DMS 273 (cell line): ENCODE measurements around the gene SPTBN1.
"Not testable (repeated sequence)": the region's sequence is repeated elsewhere in the genome, so short reads cannot be mapped to it uniquely, and the experiment has no call there.

Experiments used
- DNase-seq: peaks from one replicate; lab custom pipeline; 2025; ENCODE audit not compliant: unreplicated experiment; lab: John Stamatoyannopoulos, UW

The SPTBN1 gene

GRCh38 chr2:54469484-54470053 lies 13.4 kb downstream of the SPTBN1 start:
- DNase-seq: no peak

DNA sequence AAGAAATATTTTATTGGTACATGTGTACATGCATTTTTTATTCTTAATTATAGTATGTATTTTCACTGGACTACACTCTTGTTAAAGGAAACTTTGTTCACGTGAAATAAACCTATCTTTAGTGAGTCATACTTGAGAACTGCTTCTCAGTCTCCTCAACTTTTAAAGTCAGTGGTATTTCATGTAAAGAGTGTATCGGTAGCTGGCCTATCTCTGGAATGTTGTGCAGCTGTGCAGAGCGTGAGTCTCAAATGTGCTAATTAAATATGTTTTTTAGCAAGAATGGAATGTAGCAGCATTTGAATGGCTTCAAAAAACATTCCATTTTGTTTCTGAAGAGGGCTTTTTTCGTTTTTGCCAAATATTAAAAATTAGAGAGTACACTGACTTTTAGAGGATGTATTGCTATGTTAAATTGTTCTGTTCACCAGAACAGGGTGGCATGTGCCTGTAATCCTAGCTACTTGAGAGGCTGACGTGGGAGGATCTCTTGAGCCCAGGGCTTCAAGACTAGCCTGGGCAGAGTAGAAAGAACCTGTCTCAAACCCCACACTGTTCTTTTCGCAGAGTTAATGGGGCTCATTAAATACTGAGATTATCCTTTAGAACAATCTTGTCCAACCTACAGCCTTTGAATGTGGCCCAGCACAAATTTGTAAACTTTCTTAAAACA lies 14.3 kb downstream of the SPTBN1 start:
- DNase-seq: peak; percentile 29

GRCh38 chr2:54471221-54471711 lies 15.1 kb downstream of the SPTBN1 start:
- peak; percentile 86 for DNase-seq

- DNase-seq: no peak
Observed at GRCh38 chr2:54473851-54474250, 17.7 kb downstream of the SPTBN1 start.

DNA sequence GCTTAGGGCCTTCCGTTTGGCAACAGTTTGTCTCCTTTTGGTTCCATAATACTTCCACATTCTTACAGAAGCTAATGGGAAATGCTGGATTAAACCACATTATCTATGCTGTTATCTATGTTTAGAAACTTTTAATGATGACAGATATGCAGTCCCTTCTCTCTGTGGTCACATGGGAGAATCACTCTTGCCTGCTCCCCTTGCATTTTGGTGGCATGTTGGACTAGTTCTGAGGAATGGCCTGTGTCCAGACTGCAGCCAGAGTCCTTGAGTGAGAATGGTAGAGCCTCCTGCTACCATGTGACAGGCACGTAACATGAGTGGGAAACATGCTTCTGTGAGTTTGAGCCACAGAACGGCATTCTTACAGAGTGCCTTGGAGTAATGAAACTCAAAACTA lies 19.2 kb downstream of the SPTBN1 start:
- no peak for DNase-seq

GRCh38 chr2:54475919-54476318 lies 19.8 kb downstream of the SPTBN1 start:
- no peak for DNase-seq

DNA sequence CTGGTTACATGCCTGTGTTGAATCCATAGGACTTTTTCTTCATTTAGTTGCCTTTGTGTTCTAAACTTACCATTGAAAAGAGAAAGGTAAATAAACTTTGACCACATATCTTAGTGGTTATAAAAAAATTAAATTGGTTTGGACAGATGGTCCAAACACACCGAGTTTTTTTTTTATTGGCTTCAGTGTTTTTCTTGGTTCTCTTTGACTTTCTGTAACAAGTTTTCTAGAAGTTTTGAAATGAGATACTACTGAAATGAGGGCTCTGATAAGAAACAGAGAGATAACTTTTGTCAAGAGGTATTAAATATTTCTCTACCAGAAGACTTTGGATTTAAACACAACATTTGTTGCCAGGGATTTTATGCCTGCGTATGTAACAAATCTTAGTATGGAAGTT lies 20.7 kb downstream of the SPTBN1 start:
- DNase-seq: no peak

DNA sequence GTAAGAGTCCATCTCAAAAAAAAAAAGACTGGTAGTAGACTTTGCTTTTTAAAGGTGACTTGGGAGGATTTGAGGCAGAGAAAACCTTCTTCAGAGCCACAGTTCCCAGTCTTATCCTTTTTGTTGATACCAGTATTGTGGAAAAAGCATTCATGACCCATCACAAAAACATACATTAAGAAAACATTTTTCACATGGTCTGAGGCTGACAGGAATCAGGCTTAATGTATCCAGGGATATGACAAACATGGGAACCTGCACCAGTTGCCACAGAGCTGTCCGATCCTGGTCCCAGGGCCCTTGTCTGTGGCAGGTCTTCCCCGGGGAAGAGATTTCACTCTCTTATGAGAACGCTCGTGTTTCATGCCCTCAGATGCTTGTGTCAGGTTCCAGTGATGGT lies 21.8 kb downstream of the SPTBN1 start:
- no peak for DNase-seq

- no peak for DNase-seq
Observed at GRCh38 chr2:54478899-54479298, 22.8 kb downstream of the SPTBN1 start.

DNA sequence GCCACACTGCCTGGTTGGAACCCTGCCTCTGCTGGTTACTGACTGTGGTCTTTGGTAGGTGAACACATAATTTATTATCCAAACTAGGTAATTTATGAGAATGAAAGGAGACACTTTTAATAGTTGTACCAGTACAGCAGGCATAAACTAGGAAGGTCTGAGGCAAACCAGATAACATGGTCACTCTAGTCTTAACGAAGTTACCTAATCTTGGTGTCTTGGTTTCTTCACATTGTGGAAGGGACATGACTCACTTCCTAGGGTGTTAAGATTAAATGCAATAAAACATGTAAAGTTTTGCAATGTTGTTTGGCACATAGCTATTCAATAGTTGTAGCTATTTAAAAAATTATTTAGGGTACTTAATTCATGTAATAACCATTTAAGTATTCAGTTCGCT lies 23.3 kb downstream of the SPTBN1 start:
- DNase-seq: no peak

- peak; percentile 17 for DNase-seq
Observed at GRCh38 chr2:54480025-54480424, 23.9 kb downstream of the SPTBN1 start.

DNA sequence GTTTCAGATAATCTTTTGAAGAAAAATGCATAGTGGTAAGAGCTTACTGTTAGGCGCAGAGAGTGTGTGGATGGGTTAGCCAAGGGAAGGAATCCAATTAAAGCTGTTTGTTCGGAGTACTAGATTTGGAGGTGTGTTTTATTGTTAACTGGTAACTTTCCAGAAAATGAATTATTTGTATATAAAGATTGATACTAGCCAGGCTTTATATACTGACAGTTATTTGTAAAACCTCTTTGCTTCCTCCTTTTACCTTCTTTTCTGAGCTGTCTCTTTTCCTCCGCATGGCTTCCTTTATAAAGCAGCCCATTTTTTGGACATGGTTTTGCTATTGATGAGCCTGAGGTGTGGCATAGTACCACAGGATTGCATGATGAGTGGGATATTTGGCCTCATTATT lies 25.6 kb downstream of the SPTBN1 start:
- DNase-seq: no peak

DNA sequence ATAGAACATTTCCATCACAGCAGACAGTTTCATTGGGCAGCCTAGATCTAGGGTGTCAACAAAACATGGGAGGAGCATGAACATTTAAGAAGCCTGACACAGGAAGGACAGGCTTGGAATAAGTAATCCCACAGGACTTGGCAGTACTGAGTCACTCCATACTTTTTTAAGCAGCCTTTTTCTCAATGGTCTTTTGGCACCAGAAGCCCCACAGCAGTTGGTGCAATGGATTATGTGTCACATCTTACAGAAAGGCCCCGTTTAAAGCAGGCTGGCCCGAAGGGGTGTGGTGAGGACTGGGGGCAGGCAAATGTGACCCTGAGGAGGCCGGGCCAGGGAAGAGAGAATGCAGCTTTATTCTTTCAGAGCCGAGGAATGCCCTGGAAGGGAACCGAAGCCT lies 26.6 kb downstream of the SPTBN1 start:
- DNase-seq: peak; percentile 71

DNA sequence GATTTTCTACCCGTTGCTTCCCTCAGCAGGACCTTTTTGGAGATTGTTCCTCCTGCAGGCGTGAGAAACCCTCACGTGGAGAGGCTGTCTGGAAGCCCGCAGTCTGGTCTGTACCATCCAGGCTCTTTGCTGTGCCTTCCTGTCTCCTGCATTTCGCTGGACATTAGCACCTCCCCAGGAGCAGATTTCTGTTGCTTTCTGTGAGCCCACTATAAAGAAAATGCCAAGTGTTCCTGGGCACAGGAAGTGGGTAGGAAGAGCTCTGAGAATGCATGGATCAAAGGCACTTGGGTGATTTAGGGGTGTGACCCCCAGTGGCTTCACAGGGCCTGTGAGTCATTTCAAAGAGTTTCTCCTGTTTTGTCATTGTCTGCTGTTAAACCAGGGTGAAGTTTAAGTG lies 27.3 kb downstream of the SPTBN1 start:
- no peak for DNase-seq

DNA sequence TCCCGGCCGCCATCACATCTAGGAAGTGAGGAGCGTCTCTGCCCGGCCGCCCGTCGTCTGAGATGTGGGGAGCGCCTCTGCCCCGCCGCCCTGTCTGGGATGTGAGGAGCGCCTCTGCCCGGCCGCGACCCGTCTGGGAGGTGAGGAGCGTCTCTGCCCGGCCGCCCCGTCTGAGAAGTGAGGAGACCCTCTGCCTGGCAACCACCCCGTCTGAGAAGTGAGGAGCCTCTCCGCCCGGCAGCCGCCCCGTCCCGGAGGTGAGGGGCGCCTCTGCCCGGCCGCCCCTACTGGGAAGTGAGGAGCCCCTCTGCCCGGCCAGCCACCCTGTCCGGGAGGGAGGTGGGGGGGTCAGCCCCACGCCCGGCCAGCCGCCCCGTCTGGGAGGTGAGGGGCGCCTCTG lies 29.6 kb downstream of the SPTBN1 start:
- DNase-seq: not testable (repeated sequence)

DNA sequence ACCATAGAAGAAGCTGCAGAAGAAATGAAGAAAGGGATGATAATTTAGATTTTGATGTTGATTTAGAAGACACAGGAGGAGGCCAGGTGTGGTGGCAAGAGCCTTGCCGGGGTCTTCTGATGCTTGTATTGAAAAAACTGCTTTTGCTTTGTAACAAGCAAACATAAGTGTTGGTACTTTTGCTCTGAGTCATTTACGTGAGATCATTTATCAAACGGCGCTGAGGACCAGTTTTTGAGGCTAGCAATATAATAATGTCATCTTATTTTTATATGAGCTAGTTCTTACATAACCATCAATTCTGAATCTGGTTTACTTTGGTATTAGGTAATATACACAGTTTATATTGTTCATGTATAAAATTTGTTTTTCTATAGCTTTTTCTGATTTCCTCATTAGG lies 30.6 kb downstream of the SPTBN1 start:
- DNase-seq: no peak

GRCh38 chr2:54490863-54491262 lies 34.7 kb downstream of the SPTBN1 start:
- DNase-seq: no peak

DNA sequence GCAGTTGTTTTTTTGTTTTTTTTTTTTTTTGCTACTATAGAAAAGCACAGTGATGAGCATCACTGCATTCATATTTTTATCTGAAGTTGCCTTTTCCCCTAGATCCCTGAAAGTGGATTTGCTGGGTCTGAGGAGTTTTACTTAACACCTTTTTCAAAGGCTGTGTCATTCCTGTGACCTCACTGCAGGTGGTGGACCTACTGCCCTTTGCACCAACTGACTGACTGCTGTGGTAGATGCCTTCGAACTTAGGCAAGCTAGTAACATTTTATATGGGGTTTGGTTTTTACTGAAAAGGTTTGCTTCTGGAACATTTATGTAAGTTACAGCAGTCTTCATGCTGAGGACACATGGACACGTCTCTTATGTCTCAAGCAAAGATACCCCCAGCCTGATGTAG lies 36.2 kb downstream of the SPTBN1 start:
- DNase-seq: no peak

DNA sequence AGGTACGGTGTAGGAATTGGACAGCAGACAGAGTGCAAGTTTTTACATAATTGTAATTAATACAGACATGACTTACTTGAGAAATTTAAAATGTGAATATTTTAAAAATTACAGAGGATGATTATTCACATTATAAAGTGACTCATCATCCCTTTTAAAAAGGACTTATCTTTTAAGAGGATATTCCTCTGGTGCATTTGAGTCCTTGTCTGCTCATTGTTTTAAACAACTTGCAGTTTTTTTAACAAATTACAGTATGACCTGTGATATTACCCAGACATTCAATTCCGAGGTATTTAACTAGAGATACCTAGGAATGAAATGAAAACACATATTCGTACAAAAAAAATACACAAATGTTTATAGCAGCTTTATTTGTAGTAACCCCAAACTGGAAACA lies 38.0 kb downstream of the SPTBN1 start:
- DNase-seq: no peak

DNA sequence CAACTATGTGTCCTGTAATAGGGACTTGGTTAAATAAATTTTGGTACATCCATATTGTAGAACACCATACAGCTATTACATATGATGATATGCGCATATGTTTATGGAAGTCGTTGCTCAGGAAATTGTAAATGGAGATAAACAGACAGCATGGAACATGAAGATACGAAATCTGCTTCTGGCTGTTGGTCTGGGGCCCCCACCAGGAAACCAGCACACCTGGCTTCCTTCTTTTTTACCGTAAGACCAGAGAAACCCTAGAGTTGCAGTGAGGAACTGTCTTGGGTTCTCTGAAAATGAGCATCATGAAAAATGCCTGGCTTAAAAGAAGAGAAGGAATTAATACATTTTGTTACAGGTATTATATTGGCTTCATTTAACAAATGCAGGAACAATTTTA lies 40.8 kb downstream of the SPTBN1 start:
- DNase-seq: no peak

GRCh38 chr2:54497763-54498680 lies 41.9 kb downstream of the SPTBN1 start:
- peak; percentile 37 for DNase-seq

- no peak for DNase-seq
Observed at GRCh38 chr2:54499661-54500060, 43.5 kb downstream of the SPTBN1 start.
